Measurements from ENCODE around the gene SLC25A12.
"Not testable (repeated sequence)": the region's sequence is repeated elsewhere in the genome, so short reads cannot be mapped to it uniquely, and the experiment has no call there.

The SLC25A12 gene

GRCh38 chr2:171908235-171908634, 14.2 kb upstream of the SLC25A12 start:
- Histone ChIP-seq H3K27me3 (ENCODE audit: insufficient read depth, low read length, poor library complexity) (no peaks in the 10 kb centered on the region), H3K79me2 (ENCODE audit: insufficient read depth, low read length) (no peaks in the 10 kb centered on the region), H3K4me1 (ENCODE audit: insufficient read depth, low read length) (no peaks in the 10 kb centered on the region), H3K4me3 (ENCODE audit: low read depth in 1 of 2, low read length in 2 of 2) (no peak overlapping the region), H3K9me3 (ENCODE audit: insufficient read depth, low read length, severe bottlenecking) (no peaks in the 10 kb centered on the region), H3K9ac (ENCODE audit: low read depth, low read length) (no peak overlapping the region), H3K27ac (ENCODE audit: low read length) (no peak overlapping the region), H2AFZ (ENCODE audit: low read depth, low read length) (no peak overlapping the region), H3K36me3 (ENCODE audit: insufficient read depth, low read length) (no peaks in the 10 kb centered on the region), H4K20me1 (ENCODE audit: insufficient read depth, low read length) (no peaks in the 10 kb centered on the region), H3K4me2 (ENCODE audit: insufficient read depth, low read length) (no peak overlapping the region)
- no peak for ATAC-seq (ENCODE audit: insufficient read depth, low read depth)
- DNase-seq: no peak
- no peak for TF ChIP-seq EZH2 (IDR thresholded peaks at IDR 0.05; ENCODE audit: borderline replicate concordance, low read depth, low read length, severe bottlenecking)
- TF ChIP-seq CTCF (IDR thresholded peaks at IDR 0.05; ENCODE audit: borderline replicate concordance, extremely low read depth, low read length, poor library complexity, severe bottlenecking): no peak

- H2AFZ ChIP-seq (ENCODE audit: low read depth, low read length): no peak overlapping the region
- TF ChIP-seq CTCF (IDR thresholded peaks at IDR 0.05; ENCODE audit: borderline replicate concordance, extremely low read depth, low read length, poor library complexity, severe bottlenecking): no peak
- TF ChIP-seq EZH2 (IDR thresholded peaks at IDR 0.05; ENCODE audit: borderline replicate concordance, low read depth, low read length, severe bottlenecking): no peak
- H3K79me2 ChIP-seq (ENCODE audit: insufficient read depth, low read length): no peaks in the 10 kb centered on the region
- no peak overlapping the region for H3K27ac ChIP-seq (ENCODE audit: low read length)
- H3K9ac ChIP-seq (ENCODE audit: low read depth, low read length): no peak overlapping the region
- H3K4me2 ChIP-seq (ENCODE audit: insufficient read depth, low read length): no peak overlapping the region
- ATAC-seq (ENCODE audit: insufficient read depth, low read depth) (no peak), DNase-seq (no peak)
- H3K9me3 ChIP-seq (ENCODE audit: insufficient read depth, low read length, severe bottlenecking): peaks cover 5% of the 10 kb centered on the region
- no peaks in the 10 kb centered on the region for H4K20me1 ChIP-seq (ENCODE audit: insufficient read depth, low read length)
- H3K4me1 ChIP-seq (ENCODE audit: insufficient read depth, low read length): no peaks in the 10 kb centered on the region
- no peak overlapping the region for H3K4me3 ChIP-seq (ENCODE audit: low read depth in 1 of 2, low read length in 2 of 2)
- H3K27me3 ChIP-seq (ENCODE audit: insufficient read depth, low read length, poor library complexity): no peaks in the 10 kb centered on the region
- no peaks in the 10 kb centered on the region for H3K36me3 ChIP-seq (ENCODE audit: insufficient read depth, low read length)
Observed at GRCh38 chr2:171902840-171903420, 8.9 kb upstream of the SLC25A12 start.

GRCh38 chr2:171899623-171900282, 5.7 kb upstream of the SLC25A12 start:
- not testable (repeated sequence) for H3K79me2 ChIP-seq (ENCODE audit: insufficient read depth, low read length); H3K4me3 ChIP-seq (ENCODE audit: low read depth in 1 of 2, low read length in 2 of 2); ATAC-seq (ENCODE audit: insufficient read depth, low read depth); H3K9ac ChIP-seq (ENCODE audit: low read depth, low read length); H3K27me3 ChIP-seq (ENCODE audit: insufficient read depth, low read length, poor library complexity); H3K4me1 ChIP-seq (ENCODE audit: insufficient read depth, low read length); H3K27ac ChIP-seq (ENCODE audit: low read length); H3K4me2 ChIP-seq (ENCODE audit: insufficient read depth, low read length); H2AFZ ChIP-seq (ENCODE audit: low read depth, low read length); H3K36me3 ChIP-seq (ENCODE audit: insufficient read depth, low read length); H3K9me3 ChIP-seq (ENCODE audit: insufficient read depth, low read length, severe bottlenecking); DNase-seq; H4K20me1 ChIP-seq (ENCODE audit: insufficient read depth, low read length)

- Histone ChIP-seq H4K20me1 (ENCODE audit: insufficient read depth, low read length) (no peaks in the 10 kb centered on the region), H3K4me2 (ENCODE audit: insufficient read depth, low read length) (no peak overlapping the region), H3K27ac (ENCODE audit: low read length) (no peak overlapping the region), H3K4me1 (ENCODE audit: insufficient read depth, low read length) (peaks cover 22% of the 10 kb centered on the region), H3K9ac (ENCODE audit: low read depth, low read length) (no peak overlapping the region), H3K9me3 (ENCODE audit: insufficient read depth, low read length, severe bottlenecking) (peaks cover 5% of the 10 kb centered on the region), H2AFZ (ENCODE audit: low read depth, low read length) (no peak overlapping the region), H3K79me2 (ENCODE audit: insufficient read depth, low read length) (peaks cover 23% of the 10 kb centered on the region), H3K4me3 (ENCODE audit: low read depth in 1 of 2, low read length in 2 of 2) (no peak overlapping the region), H3K27me3 (ENCODE audit: insufficient read depth, low read length, poor library complexity) (no peaks in the 10 kb centered on the region), H3K36me3 (ENCODE audit: insufficient read depth, low read length) (peaks cover 7% of the 10 kb centered on the region; the same call in 1 of the 2 replicates)
- ATAC-seq (ENCODE audit: insufficient read depth, low read depth) (no peak), DNase-seq (no peak)
- TF ChIP-seq CTCF (IDR thresholded peaks at IDR 0.05; ENCODE audit: borderline replicate concordance, extremely low read depth, low read length, poor library complexity, severe bottlenecking) (no peak), EZH2 (IDR thresholded peaks at IDR 0.05; ENCODE audit: borderline replicate concordance, low read depth, low read length, severe bottlenecking) (no peak)
Observed at GRCh38 chr2:171895786-171896185, 1.7 kb upstream of the SLC25A12 start.

All from DND-41 (cell line).